NCI-H146 (cell line): ENCODE results near the gene ME3.

Experiments
- DNase-seq: peaks from one replicate; lab custom pipeline; 2025; lab: John Stamatoyannopoulos, UW

ME3 gene

DNA sequence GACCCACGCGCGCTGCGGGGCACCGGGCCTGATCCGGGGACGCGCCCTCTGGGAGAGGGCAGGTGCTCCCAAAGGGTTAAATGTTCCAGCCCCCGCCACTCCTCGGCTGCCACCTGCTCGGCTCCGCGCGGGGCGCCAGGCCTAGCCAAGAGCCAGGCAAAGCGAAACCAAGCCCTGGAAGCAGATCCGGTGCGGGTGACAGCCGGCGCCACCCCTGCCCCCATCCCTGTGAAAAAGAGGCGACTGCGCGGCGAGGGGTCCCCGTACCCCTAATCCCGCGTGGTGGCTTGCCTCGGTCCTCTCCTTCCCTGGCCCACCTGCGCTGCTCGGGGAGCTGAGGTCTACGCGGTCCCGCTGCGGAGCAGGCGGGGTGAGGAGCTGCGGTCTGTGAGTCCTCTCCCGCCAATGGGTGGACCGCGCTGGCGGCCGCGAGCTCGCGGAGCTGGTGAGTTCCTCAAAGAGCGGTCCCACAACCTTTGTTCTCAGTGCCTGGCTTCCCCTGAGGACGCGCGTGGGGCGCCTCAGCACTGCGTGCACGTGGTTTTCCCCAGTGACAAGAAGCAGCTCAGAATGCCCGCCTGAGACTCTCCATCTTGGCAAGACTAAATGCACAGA is at the start of gene ME3:
ME3 (minus strand) TSS at position 610 of the 615 bp plus-strand sequence.
- peak; percentile 48 for DNase-seq

DNA sequence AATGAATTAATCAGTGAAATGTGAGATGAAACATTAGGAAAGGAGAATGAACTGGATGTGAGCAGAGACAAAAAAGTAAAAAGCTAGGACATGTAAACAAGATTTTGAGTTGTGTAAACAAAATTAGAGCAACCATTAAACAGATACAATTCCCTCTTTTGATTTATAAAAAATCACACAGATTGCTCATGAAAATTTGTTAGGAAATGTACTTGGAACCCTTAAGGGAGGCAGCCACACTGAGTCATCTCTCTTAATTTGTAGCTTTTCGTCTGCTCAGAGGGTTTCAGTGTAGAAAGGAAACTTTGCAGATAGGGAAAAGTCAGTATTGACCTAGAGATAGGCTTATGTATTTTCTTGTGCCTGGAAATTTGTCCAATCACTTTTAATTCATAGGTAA is 49.6 kb upstream of the ME3 start:
- no peak for DNase-seq

DNA sequence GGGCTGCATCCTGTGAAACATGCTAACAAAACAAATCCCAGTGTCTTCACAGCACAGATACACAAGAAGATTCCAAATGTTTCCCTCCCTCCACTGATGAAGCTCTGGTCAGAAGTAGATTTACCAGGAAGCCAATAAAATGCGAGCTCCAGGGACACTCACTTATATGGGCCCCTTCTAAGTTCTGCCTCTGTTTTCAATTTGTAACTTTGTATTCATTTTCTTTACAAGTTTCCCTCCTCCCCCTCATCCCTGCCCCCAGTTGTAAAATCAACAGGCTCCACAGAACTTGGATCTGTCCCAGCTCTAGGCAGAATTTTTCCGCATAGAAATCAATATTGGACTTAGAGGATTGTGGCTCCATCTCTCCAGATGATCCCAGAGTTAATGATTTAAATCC is 48.1 kb upstream of the ME3 start:
- no peak for DNase-seq

DNA sequence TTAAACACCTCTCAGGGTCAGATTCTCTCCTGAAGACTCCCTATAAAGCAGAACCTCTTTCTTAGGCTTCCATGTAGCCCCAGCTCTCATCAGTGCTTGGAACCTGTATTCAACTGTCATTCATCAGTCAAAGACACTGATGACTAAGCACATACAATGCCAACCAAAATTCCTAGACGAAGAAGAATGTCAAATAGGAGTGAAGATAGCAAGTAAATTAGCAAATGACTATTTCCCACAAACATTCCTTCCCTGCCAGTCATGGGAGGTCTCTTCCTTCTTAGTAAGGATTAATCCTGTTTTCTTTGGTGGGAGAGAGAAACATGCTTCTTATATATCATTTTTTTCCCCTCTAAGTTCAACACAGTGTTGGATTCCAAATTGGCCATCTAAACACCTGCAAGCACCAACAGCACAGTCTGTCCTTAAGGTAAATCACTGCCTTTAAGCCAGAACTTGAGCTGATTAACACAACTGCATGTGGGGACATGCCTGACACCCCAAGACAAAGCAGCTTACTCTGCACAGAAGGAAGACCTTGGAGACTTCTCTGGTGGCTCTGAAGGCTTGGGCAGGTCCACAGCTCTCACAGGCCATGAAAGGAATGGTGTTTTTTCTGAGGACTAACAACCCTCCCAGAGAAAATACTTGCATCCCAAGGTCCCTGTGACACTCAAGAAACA is 47.5 kb upstream of the ME3 start:
- no peak for DNase-seq

DNA sequence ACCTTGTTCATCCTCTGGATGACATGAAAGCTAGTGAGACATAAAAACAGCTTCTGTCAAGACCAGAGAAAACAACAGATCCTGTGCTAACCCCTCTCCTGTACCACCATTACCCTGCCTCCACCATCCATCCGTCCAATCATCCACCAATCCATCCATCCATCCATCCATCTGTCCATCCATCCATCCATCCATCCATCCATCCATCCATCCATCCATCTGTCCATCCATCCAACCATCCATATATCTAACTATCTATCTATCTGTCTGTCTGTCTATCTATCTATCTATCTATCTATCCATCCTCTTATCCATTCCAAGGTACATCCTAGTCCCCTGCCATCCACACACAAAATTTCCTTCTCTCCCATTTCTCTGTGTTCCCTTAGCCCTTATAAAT is 46.6 kb upstream of the ME3 start:
- no peak for DNase-seq

DNA sequence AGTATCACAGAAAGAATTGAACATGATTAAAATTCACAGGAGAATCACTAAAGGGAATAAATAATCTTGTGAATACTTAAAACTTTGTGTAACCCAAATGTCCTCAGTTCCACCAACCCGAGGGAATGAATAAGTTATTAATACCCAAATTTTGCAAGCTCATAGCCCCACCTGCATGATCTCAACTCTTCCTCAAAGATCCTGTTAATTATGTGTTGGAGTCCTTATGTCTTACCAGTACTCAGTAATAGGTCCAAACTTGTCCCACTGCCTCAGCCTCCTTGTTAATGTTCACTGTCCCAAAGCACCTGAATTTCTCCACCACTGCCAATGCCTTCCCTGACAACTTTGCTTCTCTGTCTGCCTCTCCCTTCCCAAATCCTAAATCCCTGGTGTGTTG is 46.1 kb upstream of the ME3 start:
- no peak for DNase-seq

DNA sequence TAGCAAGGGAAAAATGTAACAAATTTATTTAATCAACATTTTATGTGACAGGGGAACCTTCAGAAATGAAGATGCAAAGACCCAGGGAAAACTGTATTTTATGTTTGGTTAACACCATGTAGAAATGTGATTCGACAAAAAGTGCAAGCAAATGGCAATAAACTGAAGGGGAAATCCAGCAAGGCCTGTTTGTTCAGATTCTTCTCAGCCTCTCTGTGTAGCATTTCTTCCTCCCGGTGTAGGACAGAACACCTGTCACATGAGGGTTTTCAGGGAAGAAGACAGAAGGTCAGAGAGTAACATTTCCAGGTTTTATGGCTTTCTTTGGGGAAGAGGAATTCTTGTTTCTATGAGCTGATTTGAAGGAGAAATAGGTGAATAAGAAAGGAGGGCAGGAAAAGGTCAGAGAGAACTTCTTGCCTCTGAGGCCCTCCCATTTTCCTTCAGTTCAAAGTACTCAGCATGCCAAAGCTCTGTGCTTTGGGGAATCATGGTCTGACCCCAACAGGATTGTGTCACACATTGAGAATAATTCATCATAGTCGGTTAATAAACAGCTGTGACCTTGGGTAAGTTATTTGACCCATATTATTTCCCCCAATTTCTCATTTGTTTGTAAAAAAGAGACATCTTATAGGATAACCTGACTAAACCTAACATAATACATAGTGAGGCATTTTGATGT is 45.5 kb upstream of the ME3 start:
- no peak for DNase-seq

DNA sequence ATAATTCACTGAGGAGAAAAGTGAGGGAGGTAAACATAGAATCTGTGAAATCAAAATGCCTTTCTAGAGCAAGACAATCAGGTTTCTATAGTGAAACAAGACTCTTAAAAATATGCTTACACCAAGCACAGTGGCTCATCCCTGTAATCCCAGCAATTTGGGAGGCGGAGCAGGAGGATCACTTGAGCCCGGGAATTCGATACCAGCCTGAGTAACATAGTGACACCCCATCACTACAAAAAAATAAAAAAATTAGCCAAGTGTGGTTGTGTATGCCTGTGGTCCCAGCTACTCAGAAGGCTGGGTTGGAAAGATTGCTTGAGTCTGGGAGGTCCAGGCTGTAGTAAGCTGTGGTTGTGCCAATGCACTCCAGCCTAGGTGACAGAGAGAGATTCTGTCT is 43.2 kb upstream of the ME3 start:
- DNase-seq: no peak

DNA sequence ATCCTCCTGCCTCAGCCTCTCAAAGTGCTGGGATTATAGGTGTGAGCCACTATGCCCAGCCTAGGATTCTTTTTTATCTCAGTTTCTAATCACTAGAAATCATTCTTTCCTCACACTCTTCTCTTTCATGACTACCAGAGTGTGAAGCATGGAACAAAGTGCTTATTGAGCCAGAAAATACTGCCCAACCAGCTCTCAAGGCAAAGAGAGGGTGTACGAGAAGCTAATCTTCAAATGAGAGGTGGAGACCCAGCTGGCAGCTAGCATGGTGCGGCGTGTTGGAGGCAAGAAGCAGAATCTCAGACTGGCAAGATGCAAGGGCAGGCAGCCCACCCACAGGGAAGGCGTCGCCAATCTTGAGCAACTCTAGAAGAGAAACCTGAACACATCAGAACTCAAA is 41.1 kb upstream of the ME3 start:
- no peak for DNase-seq

DNA sequence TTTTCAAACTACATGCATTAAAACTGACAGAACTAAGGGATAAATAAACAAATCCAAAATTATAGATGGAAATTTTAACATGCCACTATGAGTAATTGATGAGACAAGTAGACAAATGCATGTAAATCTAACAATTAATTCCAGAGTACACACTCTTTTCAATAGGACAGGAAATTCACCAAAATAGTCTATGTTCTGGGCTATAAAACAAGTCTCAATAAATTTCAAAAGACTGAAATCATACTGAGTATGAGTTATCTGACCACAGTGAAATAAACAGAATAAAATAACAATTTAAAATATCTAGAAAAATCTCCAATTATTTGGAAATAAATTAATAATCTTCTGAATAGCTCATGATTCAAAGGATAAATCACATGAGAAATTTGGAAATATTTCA is 38.5 kb upstream of the ME3 start:
- no peak for DNase-seq

DNA sequence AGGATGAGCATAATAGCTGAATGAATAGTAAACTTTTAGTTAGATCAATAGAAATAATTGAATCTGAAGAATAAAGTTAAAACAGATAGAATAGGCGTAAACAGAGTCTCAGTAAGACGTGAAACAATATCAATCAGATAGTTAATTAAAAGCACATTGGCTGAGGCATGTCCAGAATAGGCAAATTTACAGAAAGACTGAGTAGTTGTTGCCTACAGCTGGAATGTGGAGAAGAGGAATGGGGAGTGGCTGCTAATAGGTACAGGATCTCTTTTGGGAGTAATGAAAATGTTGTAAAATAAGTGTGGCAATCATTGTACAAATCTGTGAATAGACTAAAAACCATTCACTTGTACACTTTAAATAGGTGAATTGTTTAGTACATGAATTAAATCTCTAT is 36.3 kb upstream of the ME3 start:
- DNase-seq: no peak

DNA sequence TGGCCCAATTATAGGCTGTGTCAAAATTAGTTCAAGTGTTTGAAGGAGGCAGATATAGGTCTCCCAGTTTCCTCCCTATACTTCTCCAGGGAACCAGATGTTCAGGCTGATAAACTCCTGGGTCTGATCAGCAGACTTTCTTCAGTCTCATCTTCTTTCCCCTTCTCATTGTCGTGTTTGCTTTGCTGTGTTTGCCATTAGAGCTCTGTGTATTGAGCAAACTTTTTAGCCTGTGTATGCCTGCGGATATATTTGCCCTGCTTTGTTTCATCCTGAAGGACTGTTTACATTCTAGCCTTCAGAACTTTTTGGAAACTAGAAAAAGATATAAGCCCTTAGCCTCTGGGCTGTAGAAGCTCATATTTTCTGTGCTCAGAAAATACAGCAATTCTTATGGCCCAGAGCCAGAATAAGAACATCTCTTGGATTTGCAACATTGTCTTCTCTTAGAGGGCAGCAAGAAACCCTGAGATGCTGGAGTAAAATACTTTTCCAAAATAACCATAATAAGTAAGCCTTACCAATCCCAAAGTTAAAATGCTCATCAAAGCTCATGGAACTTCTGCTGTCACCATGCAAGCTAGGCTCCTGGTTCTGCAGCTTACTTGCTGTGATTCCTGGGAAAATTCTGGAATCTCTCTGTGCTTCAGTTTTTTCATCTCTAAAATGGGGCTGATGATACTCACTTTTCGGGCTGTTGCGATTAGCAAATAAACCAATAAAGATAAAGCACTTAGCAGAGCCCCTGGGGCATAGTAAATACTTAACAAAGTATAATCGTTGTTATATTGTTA is 34.1 kb upstream of the ME3 start:
- no peak for DNase-seq

DNA sequence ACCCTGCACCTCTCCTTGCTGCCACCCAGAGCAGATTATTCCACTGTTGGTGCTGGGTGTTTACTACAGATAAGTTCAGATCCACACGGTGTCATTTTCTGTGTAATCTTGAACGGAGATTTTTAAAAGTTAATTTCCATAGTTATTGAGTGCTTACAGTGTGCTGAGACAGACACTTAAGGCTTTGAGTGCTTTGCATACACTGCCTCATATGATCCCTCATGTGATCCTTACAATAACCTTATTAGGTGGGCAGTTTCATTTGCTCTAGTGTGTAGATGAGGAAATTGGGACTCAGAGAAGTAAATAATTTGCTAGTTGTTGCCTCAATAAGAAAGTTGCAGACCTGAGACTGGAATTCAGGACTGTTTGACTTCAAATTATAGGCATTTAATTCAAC is 32.3 kb upstream of the ME3 start:
- DNase-seq: no peak

DNA sequence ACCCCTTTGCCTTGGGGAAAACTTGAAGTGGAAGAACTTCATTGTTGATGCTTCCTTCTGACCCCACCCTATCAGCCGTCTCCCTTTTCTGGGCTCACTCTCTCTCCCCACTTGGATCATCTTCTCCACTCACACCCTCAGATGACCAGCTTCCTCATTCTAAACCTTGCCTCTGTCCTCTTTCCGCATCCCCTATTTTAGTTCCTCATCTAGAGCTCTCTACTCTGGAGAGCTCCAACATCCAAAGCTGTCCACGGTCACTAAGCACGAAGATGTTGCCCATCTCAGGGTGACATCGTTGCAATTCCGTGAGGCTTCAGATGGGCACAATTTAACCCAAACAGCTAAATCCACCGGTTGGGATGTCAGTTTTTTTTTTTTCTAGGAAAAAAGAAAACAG is 31.6 kb upstream of the ME3 start:
- DNase-seq: no peak

DNA sequence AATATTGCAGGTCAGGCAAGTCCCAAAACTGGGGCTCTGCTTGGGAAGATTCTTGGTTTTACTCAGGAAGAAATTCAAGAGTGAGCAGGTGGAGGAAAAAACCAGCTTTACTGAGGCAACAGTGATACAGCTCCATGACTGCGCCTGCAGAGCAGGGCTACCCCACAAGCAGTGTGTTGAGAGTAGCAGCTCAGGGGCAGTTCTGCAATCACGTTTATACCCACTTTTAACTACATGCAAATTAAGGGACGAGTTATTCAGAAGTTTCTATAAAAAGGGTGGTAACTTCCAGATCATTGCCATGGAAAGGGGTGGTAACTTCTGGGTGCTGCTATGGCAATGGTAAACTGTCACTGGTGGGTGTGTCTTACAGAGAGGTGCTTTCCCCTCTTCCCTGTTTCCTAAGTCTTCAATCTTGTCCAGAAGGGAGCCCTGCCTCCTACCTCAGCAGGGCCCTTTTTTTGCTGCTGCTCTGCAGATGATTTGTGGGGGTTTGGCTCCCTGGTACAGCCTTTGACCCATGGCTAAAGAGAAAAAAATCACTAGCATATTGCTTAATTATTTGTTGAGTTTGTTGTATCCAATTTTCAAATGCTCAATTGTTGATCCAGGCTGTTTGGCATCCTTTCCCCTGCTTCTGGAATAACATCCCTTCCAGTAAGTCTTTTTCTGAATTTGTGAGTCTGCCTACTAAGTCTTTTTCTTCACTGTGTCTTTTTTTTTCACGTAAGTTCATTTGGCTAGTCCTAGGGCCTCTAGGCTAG is 30.0 kb upstream of the ME3 start:
- DNase-seq: no peak

DNA sequence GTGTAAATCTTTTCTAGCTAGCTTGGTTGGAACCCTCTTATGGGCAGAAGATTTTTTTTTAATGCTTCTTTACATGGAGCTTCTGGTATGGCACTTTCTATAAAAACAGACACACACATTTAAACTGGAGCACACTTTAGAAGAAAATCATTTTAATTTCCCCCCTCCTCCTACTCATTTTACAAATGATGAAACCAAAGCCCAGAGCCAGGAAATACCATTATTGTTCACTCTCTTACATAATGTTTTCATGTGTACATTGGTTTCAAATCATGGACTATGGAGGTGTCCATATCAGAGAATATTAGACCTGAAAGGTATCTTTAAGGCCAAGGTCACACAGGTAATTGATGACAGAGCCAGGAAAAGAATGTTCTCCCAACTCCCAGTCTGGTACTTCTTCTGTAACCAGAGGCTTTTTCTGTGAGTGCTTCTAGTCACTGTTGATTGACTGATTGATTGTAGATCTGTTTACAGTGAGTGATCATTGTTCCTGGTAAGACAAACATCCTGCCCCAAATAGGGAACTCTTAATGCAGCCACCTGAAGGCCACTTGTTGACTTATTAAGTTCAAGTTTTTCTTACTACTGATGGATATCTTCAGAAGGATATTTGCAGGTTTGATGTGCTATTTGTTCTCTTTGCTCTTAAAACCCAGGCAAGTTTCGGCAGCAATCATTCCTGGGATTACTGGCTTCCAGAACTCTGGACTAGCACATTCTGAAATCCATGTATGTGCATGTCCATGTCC is 26.8 kb upstream of the ME3 start:
- DNase-seq: no peak

DNA sequence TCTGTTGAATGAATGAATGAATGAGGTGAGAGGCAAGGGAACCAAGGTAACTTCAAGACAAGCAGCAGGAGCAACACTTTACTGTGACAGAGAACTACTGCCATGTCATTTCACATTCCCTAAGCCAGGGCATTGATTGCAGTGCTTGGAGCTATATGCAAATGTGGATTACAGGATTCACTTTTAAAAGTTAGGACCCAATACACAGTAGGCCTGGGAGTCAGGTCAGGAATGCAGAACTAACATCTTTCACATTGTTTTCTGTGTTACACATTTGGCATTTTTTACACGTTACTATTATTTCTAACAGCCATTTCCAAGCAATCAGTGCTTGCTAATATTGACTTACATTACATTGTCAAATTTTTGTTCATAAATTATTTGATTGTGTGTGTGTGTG is 26.2 kb upstream of the ME3 start:
- DNase-seq: no peak

DNA sequence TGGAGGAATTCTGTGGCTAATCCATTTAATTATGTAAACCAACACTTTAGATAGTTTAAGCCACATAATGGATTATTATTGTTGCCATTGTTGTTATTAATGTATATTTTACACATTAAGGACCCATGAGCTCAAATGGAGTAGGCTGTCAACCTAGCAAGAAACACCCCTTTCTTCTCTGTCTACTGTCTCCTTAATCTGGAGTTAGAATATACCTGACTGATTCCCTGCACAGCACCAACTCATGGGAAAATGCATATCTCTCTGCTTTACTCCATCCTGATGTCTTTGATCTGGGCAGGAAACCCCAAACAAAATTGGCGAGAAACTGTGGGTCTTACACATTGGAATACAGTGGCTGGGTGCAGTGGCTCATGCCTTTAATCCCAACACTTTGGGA is 24.0 kb upstream of the ME3 start:
- no peak for DNase-seq

DNA sequence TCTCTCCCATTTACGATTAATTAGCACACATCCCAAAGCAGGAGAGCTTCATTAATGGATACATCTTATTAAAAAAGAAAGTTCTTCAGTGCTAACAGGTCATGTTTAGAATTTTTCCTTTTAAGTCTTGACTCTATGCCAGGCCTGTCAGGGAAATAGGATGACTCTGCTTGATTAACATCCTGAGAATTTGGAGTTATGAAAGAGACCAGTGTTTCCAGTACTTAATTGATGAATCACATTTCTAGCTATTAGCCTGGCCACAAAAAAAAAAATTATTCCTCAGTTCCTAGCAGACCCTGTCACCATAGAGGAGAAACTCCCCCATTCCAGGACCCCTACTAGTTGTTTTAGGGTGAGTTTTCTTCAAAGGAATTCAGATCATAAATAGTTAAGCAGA is 23.6 kb upstream of the ME3 start:
- DNase-seq: no peak

DNA sequence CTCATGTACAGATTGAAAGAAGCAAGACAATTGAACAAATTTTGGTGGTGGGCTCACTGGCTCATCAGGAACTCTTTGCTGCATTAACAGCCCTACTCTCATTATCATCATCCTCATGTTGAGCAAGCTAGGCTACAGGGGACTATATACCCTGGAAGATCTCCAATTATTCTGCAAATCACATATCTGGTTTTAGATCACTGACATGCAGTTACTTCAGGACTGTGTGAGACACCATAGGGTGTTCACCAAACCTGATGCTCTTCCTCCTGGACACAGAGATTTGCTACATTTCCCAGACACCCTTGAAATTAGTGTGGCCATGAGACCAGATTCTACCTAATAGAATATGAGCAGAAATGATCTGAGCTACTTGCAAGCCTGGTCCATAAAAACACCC is 23.0 kb upstream of the ME3 start:
- DNase-seq: no peak

DNA sequence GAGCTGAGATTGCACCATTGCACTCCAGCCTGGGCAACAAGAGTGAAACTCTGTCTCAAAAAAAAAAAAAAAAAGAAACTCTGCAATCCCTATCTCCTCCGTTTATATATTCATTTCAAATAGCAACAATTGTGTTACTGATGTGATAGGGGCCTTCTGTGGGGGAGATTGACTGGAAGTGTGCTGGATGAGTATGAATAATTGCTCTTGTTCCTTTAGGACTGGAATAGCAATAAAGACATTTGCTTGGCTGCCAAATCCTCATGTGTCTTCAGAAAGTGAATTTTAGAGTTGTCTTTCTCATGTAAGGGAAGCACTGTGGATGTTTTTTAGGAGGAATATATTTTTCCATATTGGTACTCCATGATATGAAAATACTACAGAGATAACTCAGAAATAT is 21.1 kb upstream of the ME3 start:
- DNase-seq: no peak
